Measurements from ENCODE around the gene KRT72.

Gene KRT72

GRCh38 chr12:52634266-52635056, 33.2 kb upstream of the KRT72 start:
- Mint-ChIP-seq H3K27me3 (no peaks in the 10 kb centered on the region), H3K4me1 (ENCODE audit: low read depth) (peaks cover 52% of the 10 kb centered on the region), H3K4me3 (no peak overlapping the region), H3K9me3 (no peaks in the 10 kb centered on the region), H3K36me3 (ENCODE audit: low read depth) (no peaks in the 10 kb centered on the region), H3K27ac (peak overlapping the region; percentile 63)

- no peaks in the 10 kb centered on the region for H3K36me3 Mint-ChIP-seq (ENCODE audit: low read depth)
- H3K4me3 Mint-ChIP-seq: no peak overlapping the region
- H3K27me3 Mint-ChIP-seq: no peaks in the 10 kb centered on the region
- peaks cover 54% of the 10 kb centered on the region for H3K4me1 Mint-ChIP-seq (ENCODE audit: low read depth)
- peak overlapping the region; percentile 16 for H3K27ac Mint-ChIP-seq
- H3K9me3 Mint-ChIP-seq: no peaks in the 10 kb centered on the region
Observed at GRCh38 chr12:52633383-52633782, 32.1 kb upstream of the KRT72 start.

- Mint-ChIP-seq H3K36me3 (ENCODE audit: low read depth) (no peaks in the 10 kb centered on the region), H3K9me3 (no peaks in the 10 kb centered on the region), H3K27ac (no peak overlapping the region), H3K4me1 (ENCODE audit: low read depth) (peaks cover 56% of the 10 kb centered on the region), H3K4me3 (no peak overlapping the region), H3K27me3 (no peaks in the 10 kb centered on the region)
Observed at GRCh38 chr12:52632656-52633055, 31.4 kb upstream of the KRT72 start.

DNA sequence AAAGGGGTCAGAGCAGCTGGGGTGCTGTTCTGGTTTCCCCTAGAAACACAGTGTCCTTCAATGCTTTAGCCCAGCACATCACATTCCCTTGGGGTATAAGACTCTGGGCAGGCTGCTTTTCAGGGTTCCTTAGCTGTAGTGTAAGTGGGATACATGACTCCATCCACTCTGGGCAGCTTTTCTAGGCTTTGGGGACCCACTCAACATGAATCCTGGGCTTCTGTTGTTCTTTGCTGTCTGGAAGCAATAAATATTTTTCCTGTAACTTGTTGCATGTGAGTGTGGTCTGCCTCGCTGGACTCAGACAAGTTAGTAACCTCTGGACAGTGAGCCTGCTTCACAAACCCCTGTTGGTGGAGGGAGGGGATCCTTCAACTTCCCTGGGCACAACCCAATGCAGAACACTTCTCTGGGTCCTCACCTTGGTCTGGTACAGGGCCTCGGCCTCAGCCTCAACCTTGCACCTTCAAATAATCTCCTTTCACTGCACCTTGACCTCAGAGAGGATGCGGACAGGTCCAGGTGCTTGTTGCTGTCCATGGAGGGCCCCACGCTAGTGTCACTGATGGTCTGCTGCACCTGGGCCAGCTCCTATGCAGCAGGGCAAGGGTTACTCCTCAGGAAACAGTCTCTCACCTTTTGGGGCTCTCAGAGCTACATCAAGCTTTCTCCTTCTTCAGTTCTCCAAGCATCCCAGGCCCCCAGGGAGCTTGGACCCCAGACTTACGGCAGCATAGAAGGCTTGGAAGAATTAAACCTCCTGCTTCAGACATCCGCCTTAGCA, 30.6 kb upstream of the KRT72 start:
- Mint-ChIP-seq H3K9me3 (no peaks in the 10 kb centered on the region), H3K4me1 (ENCODE audit: low read depth) (peaks cover 61% of the 10 kb centered on the region), H3K27me3 (no peaks in the 10 kb centered on the region), H3K36me3 (ENCODE audit: low read depth) (no peaks in the 10 kb centered on the region), H3K27ac (no peak overlapping the region), H3K4me3 (no peak overlapping the region)

DNA sequence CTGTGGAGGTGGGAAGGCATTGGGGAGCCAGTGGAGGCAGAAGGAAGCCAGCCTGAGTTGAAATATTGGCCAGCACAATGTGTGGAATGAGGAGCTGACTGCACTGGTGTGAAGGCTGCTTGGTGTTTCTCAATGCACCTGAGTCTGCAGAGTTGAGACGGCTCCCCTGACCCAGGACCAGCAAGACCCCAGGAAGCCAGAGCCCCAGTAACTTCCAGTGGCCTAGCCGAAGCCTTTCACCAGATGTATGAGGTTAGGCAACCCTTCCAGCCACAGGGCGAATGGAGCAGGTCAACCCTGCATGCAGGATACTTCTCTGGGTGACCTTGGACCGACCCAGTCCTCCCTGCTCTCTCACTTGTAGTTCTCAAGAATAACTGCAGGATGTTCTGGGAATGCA, 30.0 kb upstream of the KRT72 start:
- Mint-ChIP-seq H3K36me3 (ENCODE audit: low read depth) (no peaks in the 10 kb centered on the region), H3K27me3 (no peaks in the 10 kb centered on the region), H3K4me3 (no peak overlapping the region), H3K4me1 (ENCODE audit: low read depth) (peaks cover 67% of the 10 kb centered on the region), H3K9me3 (no peaks in the 10 kb centered on the region), H3K27ac (no peak overlapping the region)

DNA sequence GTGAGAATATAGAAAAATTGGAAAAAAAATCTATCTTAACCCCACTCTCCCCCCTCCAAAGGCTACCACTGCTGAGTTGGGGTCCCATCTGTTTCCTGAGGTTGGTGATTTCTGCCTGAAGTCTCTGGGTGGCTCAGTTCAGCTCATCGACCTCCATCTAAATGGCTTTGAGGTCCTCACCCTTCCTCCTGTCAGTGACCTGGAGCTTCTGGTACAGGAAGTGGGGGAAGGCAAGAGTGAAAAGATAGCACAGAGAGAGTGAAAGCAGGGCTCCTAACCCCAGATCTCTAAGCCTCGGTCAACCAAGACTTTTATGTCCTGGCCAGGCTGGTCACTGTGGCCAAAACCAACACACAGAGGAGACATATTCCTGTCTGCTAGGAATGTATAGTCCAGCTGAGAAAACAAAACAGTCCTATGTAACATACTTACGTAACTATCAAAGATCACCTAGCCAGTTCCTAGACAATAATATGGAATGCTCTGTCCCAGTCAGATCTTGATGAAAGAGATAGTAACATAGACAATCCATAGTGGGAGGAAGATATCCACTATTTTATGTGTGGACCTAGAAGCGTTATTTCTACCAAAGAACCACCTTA, 29.4 kb upstream of the KRT72 start:
- H3K36me3 Mint-ChIP-seq (ENCODE audit: low read depth): no peaks in the 10 kb centered on the region
- H3K4me3 Mint-ChIP-seq: peak overlapping the region; percentile 38
- no peaks in the 10 kb centered on the region for H3K27me3 Mint-ChIP-seq
- peak overlapping the region; percentile 80 for H3K27ac Mint-ChIP-seq
- H3K4me1 Mint-ChIP-seq (ENCODE audit: low read depth): peaks cover 68% of the 10 kb centered on the region
- H3K9me3 Mint-ChIP-seq: no peaks in the 10 kb centered on the region

DNA sequence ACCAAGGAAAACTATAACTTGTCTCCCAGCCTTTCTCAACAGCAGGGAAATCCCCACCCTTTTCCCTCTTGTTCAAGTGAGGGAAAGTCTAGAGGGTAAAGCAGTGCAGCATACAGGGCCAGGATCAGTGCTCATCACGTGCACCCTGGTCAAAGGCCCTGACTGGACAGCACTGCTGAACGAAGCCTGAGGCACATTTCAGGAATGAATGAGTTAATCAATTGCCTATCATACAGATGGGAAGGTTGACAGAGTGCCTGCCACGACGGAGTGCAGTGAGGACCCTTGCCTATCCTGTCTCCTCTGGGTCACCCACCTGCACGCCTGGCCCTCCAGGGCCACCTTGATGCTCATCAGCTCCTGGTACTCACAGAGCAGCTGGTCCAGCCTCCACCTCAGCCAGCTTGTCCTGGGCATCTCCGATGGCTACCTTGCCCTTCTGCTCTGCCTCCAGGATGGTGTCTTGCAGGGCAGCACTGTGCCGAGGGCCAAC, 28.8 kb upstream of the KRT72 start:
- Mint-ChIP-seq H3K9me3 (no peaks in the 10 kb centered on the region), H3K4me3 (peak overlapping the region; percentile 38), H3K4me1 (ENCODE audit: low read depth) (peaks cover 70% of the 10 kb centered on the region), H3K36me3 (ENCODE audit: low read depth) (no peaks in the 10 kb centered on the region), H3K27ac (peak overlapping the region; percentile 80), H3K27me3 (no peaks in the 10 kb centered on the region)

DNA sequence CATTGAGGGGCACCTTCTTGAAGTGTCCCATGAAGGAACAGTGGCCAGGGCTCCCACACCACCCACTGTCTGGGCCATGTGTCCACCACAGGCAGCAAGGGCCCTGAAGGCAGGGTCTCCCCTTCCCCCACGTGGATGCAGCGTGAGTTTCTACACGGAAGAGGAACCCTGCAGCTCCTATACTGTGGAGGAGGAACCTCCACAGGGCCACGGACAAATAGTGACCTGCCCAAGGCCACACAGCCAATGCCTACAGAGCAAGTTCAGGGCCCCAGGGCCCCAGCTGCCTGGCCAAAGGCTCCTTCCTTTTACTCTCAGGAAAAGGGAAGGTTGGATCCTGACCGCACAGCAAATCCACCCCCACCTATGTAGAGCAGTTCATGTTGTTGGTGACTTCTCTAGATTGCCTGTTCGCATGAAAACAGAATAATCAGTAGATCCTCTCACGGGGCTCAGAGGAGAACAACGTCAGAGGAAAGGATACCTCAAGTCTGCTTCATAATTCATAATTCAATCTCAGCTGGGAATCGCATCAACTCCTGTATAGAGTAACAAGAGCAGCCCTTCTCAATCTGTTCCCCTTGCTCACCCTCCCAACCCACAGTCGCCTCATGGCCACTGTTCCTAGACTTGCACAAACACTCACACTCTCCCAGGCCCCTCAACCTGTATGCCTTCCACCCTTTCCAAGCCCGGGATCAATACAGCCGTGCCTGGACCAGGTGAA, 28.2 kb upstream of the KRT72 start:
- Mint-ChIP-seq H3K9me3 (no peaks in the 10 kb centered on the region), H3K4me3 (no peak overlapping the region), H3K27ac (no peak overlapping the region), H3K4me1 (ENCODE audit: low read depth) (peaks cover 70% of the 10 kb centered on the region), H3K27me3 (no peaks in the 10 kb centered on the region), H3K36me3 (ENCODE audit: low read depth) (no peaks in the 10 kb centered on the region)

GRCh38 chr12:52628841-52629240, 27.6 kb upstream of the KRT72 start:
- H3K4me1 Mint-ChIP-seq (ENCODE audit: low read depth): peaks cover 64% of the 10 kb centered on the region
- H3K27ac Mint-ChIP-seq: no peak overlapping the region
- no peaks in the 10 kb centered on the region for H3K9me3 Mint-ChIP-seq
- H3K4me3 Mint-ChIP-seq: peak overlapping the region; percentile 15
- no peaks in the 10 kb centered on the region for H3K36me3 Mint-ChIP-seq (ENCODE audit: low read depth)
- no peaks in the 10 kb centered on the region for H3K27me3 Mint-ChIP-seq

DNA sequence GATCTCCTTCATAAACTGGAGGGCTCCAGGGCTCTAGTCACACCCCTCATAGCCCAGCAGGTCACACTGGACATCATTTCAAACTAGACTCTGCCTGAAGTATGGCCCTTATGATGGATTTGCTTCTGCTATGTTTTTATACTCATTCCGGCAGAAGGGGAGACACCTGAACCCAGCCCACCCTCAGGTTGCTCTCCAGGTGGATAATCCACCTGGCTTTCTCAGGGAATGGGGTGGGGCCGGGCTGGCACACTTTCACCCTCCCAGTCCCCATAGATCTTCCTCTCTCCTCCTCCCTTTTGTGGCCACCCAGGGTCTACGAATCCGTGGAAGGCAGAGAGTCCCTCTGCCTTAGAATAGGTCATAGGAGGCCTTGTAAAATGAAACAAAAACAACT, 26.8 kb upstream of the KRT72 start:
- Mint-ChIP-seq H3K36me3 (ENCODE audit: low read depth) (no peaks in the 10 kb centered on the region), H3K9me3 (no peaks in the 10 kb centered on the region), H3K27me3 (no peaks in the 10 kb centered on the region), H3K27ac (no peak overlapping the region), H3K4me3 (peak overlapping the region; percentile 15), H3K4me1 (ENCODE audit: low read depth) (peaks cover 57% of the 10 kb centered on the region)

- Mint-ChIP-seq H3K36me3 (ENCODE audit: low read depth) (no peaks in the 10 kb centered on the region), H3K4me1 (ENCODE audit: low read depth) (peaks cover 52% of the 10 kb centered on the region), H3K4me3 (no peak overlapping the region), H3K9me3 (no peaks in the 10 kb centered on the region), H3K27ac (no peak overlapping the region), H3K27me3 (no peaks in the 10 kb centered on the region)
Observed at GRCh38 chr12:52627395-52628110, 26.3 kb upstream of the KRT72 start.

- Mint-ChIP-seq H3K27ac (no peak overlapping the region), H3K4me3 (no peak overlapping the region), H3K27me3 (no peaks in the 10 kb centered on the region), H3K36me3 (ENCODE audit: low read depth) (no peaks in the 10 kb centered on the region), H3K4me1 (ENCODE audit: low read depth) (peaks cover 38% of the 10 kb centered on the region), H3K9me3 (no peaks in the 10 kb centered on the region)
Observed at GRCh38 chr12:52622349-52622748, 21.1 kb upstream of the KRT72 start.

GRCh38 chr12:52618866-52619265, 17.6 kb upstream of the KRT72 start:
- Mint-ChIP-seq H3K4me3 (no peak overlapping the region), H3K27ac (no peak overlapping the region), H3K4me1 (ENCODE audit: low read depth) (peaks cover 55% of the 10 kb centered on the region), H3K9me3 (no peaks in the 10 kb centered on the region), H3K27me3 (no peaks in the 10 kb centered on the region), H3K36me3 (ENCODE audit: low read depth) (no peaks in the 10 kb centered on the region)

- Mint-ChIP-seq H3K27me3 (no peaks in the 10 kb centered on the region), H3K27ac (no peak within 1 kb of the TSS)
Observed at GRCh38 chr12:52618216-52618615, 17.0 kb upstream of the KRT72 start, which contains the start of gene KRT73. TSS of gene KRT73 (minus strand) at chr12:52618559. CDS start at chr12:52618524, 35 bp downstream.

More at GRCh38 chr12:52618216-52618615, 17.0 kb upstream of the KRT72 start, which contains the start of gene KRT73:
- Mint-ChIP-seq H3K36me3 (ENCODE audit: low read depth) (no peaks in the 10 kb centered on the region), H3K9me3 (no peaks in the 10 kb centered on the region), H3K4me3 (no peak within 1 kb of the TSS), H3K4me1 (ENCODE audit: low read depth) (peaks cover 61% of the 10 kb centered on the region)
